Measurements from ENCODE around the gene DUSP15. TPM values are rescaled to one million over a fixed set of nuclear protein-coding genes. Genes with fewer than 3 reads are reported as not detected.

DUSP15 gene
- polyA plus RNA-seq, 3 donors: not detected

DNA sequence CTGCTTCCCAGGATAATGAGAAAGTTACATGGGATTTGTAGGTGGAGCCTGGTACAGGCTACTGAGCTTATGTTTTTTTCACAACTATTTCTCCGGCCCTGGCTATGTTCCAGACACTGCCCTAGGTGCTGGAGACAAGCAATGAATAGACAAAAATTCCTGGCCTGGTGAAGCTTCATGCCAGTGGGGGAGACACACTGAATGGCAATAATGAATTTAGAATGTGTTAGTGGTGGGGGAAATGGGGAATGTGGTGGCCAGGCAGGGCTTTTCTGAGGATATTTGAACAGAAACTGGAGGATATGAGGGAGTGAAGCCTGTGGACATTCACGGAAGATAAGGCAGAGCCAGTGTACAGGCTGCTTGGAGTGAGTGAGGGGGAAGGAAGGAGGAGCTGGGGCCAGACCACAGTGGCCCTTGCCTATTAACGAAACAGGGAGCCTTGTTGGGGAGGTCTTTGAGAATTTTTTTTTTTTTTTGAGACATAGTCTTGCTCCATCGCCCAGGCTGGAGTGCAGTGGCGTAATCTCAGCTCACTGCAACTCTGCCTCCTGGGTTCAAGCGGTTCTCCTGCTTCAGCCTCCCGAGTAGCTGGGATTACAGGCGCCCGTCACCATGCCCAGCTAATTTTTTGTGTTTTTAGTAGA, 31.6 kb downstream of the DUSP15 start:
- Mint-ChIP-seq H3K4me1 (no peaks in the 10 kb centered on the region), H3K27me3 (ENCODE audit: low read depth in 3 of 3) (peaks cover 20 to 37% (median 32%) of the 10 kb centered on the region in 3 donors), H3K9me3 (no peaks in the 10 kb centered on the region), H3K27ac (no peak overlapping the region), H3K4me3 (no peak overlapping the region), H3K36me3 (peaks cover 0 to 2% of the 10 kb centered on the region in 2 donors)
- DNase-seq: peak in 1 of 3 donors; percentile 25
- Histone ChIP-seq H3K36me3 (replicated peaks in 1 of 2; ENCODE audit: control insufficient read depth in 1 of 2, insufficient read depth in 2 of 2, low read length in 2 of 2) (no peaks in the 10 kb centered on the region), H3K79me2 (ENCODE audit: insufficient read depth, low read length) (no peaks in the 10 kb centered on the region), H3K9ac (ENCODE audit: insufficient read depth, low read length, poor library complexity, severe bottlenecking) (no peak overlapping the region), H3K4me1 (ENCODE audit: control insufficient read depth in 1 of 2, insufficient read depth in 2 of 2, low read length in 2 of 2) (peaks cover 42 to 50% of the 10 kb centered on the region in 2 donors), H3K27me3 (ENCODE audit: control insufficient read depth in 2 of 2, insufficient read depth in 2 of 2, low read length in 2 of 2) (peaks cover 0 to 49% of the 10 kb centered on the region in 2 donors), H2AFZ (ENCODE audit: insufficient read depth, low read depth, low read length, poor library complexity, severe bottlenecking) (no peak overlapping the region), H3K27ac (ENCODE audit: low read depth in 1 of 2, low read length in 2 of 2) (no peak overlapping the region), H3K4me2 (replicated peaks; ENCODE audit: extremely low read depth, low read length, poor library complexity, severe bottlenecking) (peak overlapping the region; percentile 10), H3K9me3 (replicated peaks in 1 of 2; ENCODE audit: control insufficient read depth in 1 of 2, insufficient read depth in 1 of 2, low read length in 2 of 2) (no peaks in the 10 kb centered on the region), H3K4me3 (replicated peaks in 1 of 3; ENCODE audit: low read depth in 2 of 3, low read length in 3 of 3) (no peak overlapping the region), H4K20me1 (ENCODE audit: insufficient read depth, low read length) (no peaks in the 10 kb centered on the region)
- WGBS (ENCODE audit: insufficient coverage): 25% methylated on average over 1 of the region's 9 CpGs
- intact Hi-C loops (cut with micrococcal nuclease): no loop called here
- no peak for TF ChIP-seq CTCF (IDR thresholded peaks at IDR 0.05)

- H3K36me3 ChIP-seq (replicated peaks in 1 of 2; ENCODE audit: control insufficient read depth in 1 of 2, insufficient read depth in 2 of 2, low read length in 2 of 2): no peaks in the 10 kb centered on the region
- no peak overlapping the region for H3K4me2 ChIP-seq (replicated peaks; ENCODE audit: extremely low read depth, low read length, poor library complexity, severe bottlenecking)
- 15% methylated on average over 2 of the region's 3 CpGs for WGBS (ENCODE audit: insufficient coverage)
- DNase-seq: peak; percentile 39 to 68 (median 53)
- TF ChIP-seq CTCF (IDR thresholded peaks at IDR 0.05): no peak
- H3K4me3 ChIP-seq (replicated peaks in 1 of 3; ENCODE audit: low read depth in 2 of 3, low read length in 3 of 3): no peak overlapping the region
- H3K9ac ChIP-seq (ENCODE audit: insufficient read depth, low read length, poor library complexity, severe bottlenecking): no peak overlapping the region
- no peaks in the 10 kb centered on the region for H4K20me1 ChIP-seq (ENCODE audit: insufficient read depth, low read length)
- H3K4me3 Mint-ChIP-seq: no peak overlapping the region
- H3K79me2 ChIP-seq (ENCODE audit: insufficient read depth, low read length): no peaks in the 10 kb centered on the region
- no peaks in the 10 kb centered on the region for H3K9me3 Mint-ChIP-seq
- H3K27me3 ChIP-seq (ENCODE audit: control insufficient read depth in 2 of 2, insufficient read depth in 2 of 2, low read length in 2 of 2): peaks cover 0 to 51% of the 10 kb centered on the region in 2 donors
- H3K27me3 Mint-ChIP-seq (ENCODE audit: low read depth in 3 of 3): peaks cover 20 to 45% (median 38%) of the 10 kb centered on the region in 3 donors
- no peak overlapping the region for H2AFZ ChIP-seq (ENCODE audit: insufficient read depth, low read depth, low read length, poor library complexity, severe bottlenecking)
- no peak overlapping the region for H3K27ac ChIP-seq (ENCODE audit: low read depth in 1 of 2, low read length in 2 of 2)
- H3K36me3 Mint-ChIP-seq: peaks cover 0 to 2% of the 10 kb centered on the region in 2 donors
- H3K27ac Mint-ChIP-seq: no peak overlapping the region
- H3K4me1 ChIP-seq (ENCODE audit: control insufficient read depth in 1 of 2, insufficient read depth in 2 of 2, low read length in 2 of 2): peaks cover 42 to 50% of the 10 kb centered on the region in 2 donors
- H3K9me3 ChIP-seq (replicated peaks in 1 of 2; ENCODE audit: control insufficient read depth in 1 of 2, insufficient read depth in 1 of 2, low read length in 2 of 2): no peaks in the 10 kb centered on the region
- H3K4me1 Mint-ChIP-seq: no peaks in the 10 kb centered on the region
- intact Hi-C loops (cut with micrococcal nuclease): no loop called here
These were observed 32.4 kb downstream of the DUSP15 start for GRCh38 chr20:31837896-31838397.

Measured in CD14-positive monocyte (primary cell).